SJSA1 (cell line): ENCODE data around the gene SLC25A21. TPM values are rescaled to one million over a fixed set of nuclear protein-coding genes. Genes with fewer than 3 reads are reported as not detected.

Experiments
- DNase-seq, 2 experiments: peaks; one replicate each; pipeline ENCODE4 v3.0.0-alpha.2; 2015 to 2020; ENCODE audit warnings: low spot score in 2 of 2, low read depth in 1 of 2
- H3K27ac ChIP-seq: fragments of 250-450 bp; sonication (Bioruptor Pico); 2 replicates; pipeline ENCODE4 v1.5.1; 2020; ENCODE audit warnings: mild to moderate bottlenecking, moderate library complexity
- H3K27me3 ChIP-seq: fragments of 250-450 bp; sonication (Bioruptor Pico); replicated peaks from 2 replicates; pipeline ENCODE4 v1.5.1; 2020; ENCODE audit warnings: mild to moderate bottlenecking, moderate library complexity
- H3K36me3 ChIP-seq: fragments of 250-450 bp; sonication (Bioruptor Pico); 2 replicates; pipeline ENCODE4 v1.5.1; 2020; ENCODE audit warnings: mild to moderate bottlenecking
- H3K4me1 ChIP-seq: fragments of 250-450 bp; sonication (Bioruptor Pico); replicated peaks from 2 replicates; pipeline ENCODE4 v1.6.1; 2021; ENCODE audit warnings: mild to moderate bottlenecking
- H3K4me3 ChIP-seq: fragments of 250-450 bp; sonication (Bioruptor Pico); 2 replicates; pipeline ENCODE4 v1.5.1; 2020; ENCODE audit warnings: mild to moderate bottlenecking
- H3K9me3 ChIP-seq: fragments of 250-450 bp; sonication (Bioruptor Pico); replicated peaks from 2 replicates; pipeline ENCODE4 v1.5.1; 2020; ENCODE audit warnings: mild to moderate bottlenecking
- total RNA-seq: library from RNA; depleted of rRNA; stranded (reverse); fragments of >200 nt; shearing (Covaris generic); gene quantifications from 2 replicates; pipeline ENCODE4 v1.2.3, GENCODE V29; 2014

SLC25A21 gene
- total RNA-seq, 1 experiment from 2014 or later = 2.6 TPM

DNA sequence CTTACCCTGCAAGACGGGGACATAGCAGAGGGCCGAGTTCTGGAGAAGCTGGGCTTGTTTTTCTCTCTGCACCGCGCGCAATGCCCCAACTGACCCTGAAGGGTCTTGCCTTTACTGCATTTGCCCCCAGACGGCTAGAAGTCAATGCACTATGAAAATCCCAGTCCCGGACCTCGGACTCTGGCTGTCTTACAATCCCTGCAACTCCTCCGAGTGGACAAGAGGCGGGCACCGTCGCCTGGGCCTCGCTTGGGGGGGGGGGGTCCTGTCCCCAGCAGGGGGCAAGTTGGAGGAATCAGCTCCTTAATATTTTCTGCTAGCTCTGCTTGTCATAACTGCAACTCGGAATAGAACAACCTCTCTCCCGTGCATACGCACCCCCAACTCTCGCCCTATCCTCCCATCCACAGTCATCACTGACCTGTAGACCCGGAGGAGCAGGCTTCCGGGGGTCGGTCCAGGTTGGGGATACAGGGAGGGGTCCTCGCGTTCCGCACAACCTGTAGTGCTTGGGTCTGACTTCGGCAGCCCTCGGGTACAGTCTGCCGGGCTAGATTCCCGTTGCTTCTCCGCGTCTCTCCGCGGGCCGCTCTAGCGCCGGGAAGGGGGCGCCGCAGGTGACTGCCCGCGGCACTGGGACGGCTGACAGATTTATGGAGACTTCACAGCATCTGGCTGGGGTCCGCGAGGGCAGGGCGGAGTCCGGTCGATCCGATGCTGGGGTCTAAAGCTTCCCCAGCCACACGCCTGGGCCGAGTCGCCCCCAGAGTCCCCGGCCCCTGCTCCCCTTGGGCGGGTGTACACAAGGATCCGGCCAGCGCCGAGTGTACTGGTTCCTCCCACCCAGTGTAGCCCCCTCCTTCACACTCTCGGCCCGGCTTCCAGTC lies 514.0 kb downstream of the SLC25A21 start:
- H3K27me3 ChIP-seq = 0 out of 2 replicates have a peak, but pooled peaks cover 2% of the 10 kb centered on the region
- H3K9me3 ChIP-seq = no peaks in the 10 kb centered on the region; the same call in 1 of the 2 replicates

DNA sequence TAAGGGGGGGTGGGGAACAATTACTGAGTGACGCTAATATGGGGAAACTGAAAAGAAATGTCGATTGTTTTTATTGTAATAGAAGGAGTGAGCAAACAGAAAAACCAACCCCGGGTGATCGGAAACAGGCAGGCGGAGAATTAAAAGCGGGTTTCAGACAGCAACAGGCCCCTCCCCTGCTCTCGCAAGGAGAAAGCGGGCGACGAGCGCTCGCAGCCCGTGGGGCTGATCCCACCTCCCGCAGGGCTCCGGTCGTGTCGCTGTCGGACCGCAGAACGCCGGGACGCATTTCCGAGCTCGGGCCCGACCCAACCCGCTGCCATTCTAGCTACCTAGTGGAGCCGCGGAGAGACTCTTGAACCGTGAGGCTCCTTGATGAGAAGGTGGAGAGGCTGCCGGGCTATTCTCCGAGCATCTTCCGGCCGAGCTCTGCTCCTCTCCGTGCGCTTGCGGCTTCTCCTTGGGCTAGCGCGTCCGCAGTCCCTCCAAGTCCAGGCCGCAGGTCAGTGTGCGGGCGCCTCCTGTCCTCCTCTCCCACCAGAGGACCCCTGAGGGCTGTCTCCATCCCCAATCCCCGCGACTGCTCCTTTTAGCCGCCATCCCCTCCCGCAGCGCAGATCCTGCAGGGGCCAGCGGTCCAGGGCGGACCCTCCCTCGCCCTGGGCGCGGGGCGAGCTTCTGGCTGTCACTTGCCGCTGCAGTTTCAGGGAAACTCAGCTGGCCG lies 514.8 kb downstream of the SLC25A21 start:
- H3K27ac ChIP-seq = no peak overlapping the region
- H3K4me3 ChIP-seq = no peak overlapping the region
- 0 out of 2 replicates have a peak, but pooled peaks cover 6% of the 10 kb centered on the region for H3K27me3 ChIP-seq
- H3K36me3 ChIP-seq = no peaks in the 10 kb centered on the region; the same call in 1 of the 2 replicates
- peaks cover 5% of the 10 kb centered on the region for H3K4me1 ChIP-seq
- DNase-seq = no peak
- H3K9me3 ChIP-seq = no peaks in the 10 kb centered on the region; the same call in 1 of the 2 replicates

More for the DNA sequence above, 514.0 kb downstream of the SLC25A21 start:
- Histone ChIP-seq H3K4me3 (no peak overlapping the region), H3K4me1 (peaks cover 13% of the 10 kb centered on the region), H3K36me3 (peaks cover 7% of the 10 kb centered on the region), H3K27ac (no peak overlapping the region)
- no peak for DNase-seq

DNA sequence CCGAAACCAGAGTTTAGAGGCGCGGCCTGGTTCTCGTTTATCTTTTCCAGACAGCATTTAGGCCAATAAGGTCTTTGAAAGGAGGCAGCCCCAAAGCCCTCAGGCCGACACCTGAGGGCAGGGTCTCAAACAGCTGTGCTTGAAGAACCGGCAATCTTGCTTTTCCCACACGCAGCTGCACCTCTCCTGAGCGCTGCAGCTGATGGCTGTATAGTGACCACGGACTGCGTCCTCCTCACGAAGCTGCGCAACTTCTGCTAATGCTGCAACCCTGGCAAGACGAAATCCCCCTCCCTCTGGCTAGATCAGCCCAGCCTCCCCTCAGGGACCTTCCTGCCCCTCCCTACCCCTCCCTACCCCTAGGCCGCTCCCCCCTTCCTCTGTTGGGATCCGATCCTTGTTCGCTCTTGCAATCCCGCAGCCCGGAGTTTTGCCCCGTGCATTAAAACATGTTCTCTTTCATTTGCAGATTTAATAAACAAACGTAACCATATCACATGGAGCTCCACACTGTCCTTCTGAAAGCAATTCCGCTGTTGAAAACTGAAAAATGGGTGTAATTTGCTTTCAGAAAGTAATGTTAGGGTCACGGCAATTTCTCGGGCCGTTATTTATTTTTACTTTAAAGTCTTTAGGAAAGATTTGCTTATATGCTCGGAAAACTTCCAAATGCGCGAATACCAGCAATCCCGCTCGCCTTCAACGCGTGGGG lies 515.6 kb downstream of the SLC25A21 start:
- Histone ChIP-seq H3K36me3 (no peaks in the 10 kb centered on the region), H3K27me3 (peaks cover 6% of the 10 kb centered on the region; the same call in 1 of the 2 replicates), H3K4me3 (no peak overlapping the region), H3K4me1 (peaks cover 5% of the 10 kb centered on the region), H3K9me3 (no peaks in the 10 kb centered on the region; the same call in 1 of the 2 replicates), H3K27ac (no peak overlapping the region)
- no peak for DNase-seq

DNA sequence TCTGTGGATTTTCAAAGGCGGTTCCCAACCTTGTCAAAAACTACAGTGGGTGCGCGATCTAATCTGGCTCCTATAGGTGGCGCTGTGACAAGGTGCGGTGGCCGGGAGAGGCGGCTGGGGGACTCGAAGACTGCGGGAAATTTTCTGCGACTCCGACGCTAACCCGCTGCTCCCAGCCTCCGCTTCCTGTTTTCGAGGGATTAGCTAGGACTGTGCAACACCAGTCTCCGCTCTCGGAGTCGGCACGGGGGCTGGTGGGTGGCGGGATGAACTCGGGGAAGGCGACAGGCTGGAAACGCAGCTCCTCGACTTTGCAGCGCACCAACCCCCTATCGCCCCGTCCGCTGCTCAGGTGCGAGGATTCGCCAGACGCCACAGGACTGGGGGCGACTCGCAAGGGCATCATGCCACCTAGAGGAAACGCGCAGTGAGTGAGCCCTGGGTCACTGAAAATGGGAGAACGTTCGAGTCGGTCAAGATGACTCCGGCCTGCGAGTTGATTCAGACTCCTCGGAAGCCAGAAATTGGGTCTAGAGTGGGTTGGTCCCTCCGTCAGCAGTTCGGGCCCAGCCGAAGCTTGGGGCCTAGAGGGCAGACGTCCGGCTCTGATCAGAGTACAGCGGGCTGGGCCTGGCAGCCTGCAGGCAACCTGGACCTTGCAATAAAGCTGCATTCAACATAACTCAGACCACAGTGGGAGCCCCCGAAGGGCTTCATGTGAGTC lies 516.3 kb downstream of the SLC25A21 start:
- H3K36me3 ChIP-seq = no peaks in the 10 kb centered on the region
- DNase-seq = no peak
- no peak overlapping the region for H3K27ac ChIP-seq
- peaks cover 13% of the 10 kb centered on the region for H3K27me3 ChIP-seq
- no peak overlapping the region for H3K4me3 ChIP-seq
- peaks cover 2% of the 10 kb centered on the region for H3K4me1 ChIP-seq
- H3K9me3 ChIP-seq = no peaks in the 10 kb centered on the region; the same call in 1 of the 2 replicates

DNA sequence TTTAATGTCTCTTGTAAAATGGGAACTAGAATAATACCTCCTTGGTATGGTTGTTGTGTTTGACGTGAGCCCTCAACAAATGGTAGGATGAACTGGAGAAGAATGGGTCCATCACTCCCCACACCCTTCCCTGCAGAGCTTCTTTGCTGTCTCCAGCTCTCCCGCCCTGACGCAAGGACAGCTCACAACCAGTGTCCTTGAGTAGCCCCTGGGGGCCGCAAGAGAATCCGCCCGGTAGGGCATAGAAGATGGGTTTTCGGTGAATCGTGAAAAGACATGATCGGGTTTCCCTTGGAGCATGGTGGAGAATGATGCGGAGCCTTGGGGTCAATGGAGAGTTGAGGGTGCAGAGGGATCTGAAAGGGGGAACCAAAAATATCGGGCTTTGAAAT lies 516.8 kb downstream of the SLC25A21 start:
- DNase-seq = no peak
- Histone ChIP-seq H3K9me3 (no peaks in the 10 kb centered on the region; the same call in 1 of the 2 replicates), H3K4me3 (no peak overlapping the region), H3K36me3 (no peaks in the 10 kb centered on the region), H3K27me3 (peaks cover 14% of the 10 kb centered on the region), H3K27ac (no peak overlapping the region), H3K4me1 (no peaks in the 10 kb centered on the region)

DNA sequence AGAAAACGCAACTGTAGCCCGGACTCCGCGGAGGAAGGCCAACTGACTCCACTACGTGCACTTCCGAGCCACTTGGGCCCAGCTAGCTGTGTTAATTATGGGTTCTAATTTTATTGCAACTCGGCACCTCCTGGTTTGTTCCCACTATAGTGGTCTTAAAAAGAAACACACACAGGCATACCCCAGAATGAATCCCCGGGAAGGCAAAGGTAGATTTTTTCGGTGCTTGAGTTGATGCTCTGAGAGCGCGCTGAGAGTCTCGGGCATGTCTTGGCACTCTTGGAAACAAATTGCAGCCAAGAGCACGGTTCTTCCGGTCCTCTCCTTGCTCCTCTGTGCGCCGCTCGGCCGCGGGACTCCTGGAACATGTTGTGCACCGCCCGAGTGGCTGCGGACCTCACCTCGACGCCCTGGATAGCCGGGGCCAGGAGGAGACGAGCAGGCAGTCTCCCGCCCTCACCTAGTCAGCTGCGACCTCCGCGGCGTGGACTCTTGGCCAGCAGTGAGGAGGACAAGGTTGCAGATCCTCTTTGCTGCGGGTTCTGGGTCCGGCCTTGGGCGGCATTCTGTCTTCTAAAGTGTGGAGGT lies 517.5 kb downstream of the SLC25A21 start:
- H3K27me3 ChIP-seq = peaks cover 14% of the 10 kb centered on the region
- no peak overlapping the region for H3K4me3 ChIP-seq
- no peak for DNase-seq
- H3K4me1 ChIP-seq = no peaks in the 10 kb centered on the region
- no peak overlapping the region for H3K27ac ChIP-seq
- no peaks in the 10 kb centered on the region for H3K36me3 ChIP-seq
- no peaks in the 10 kb centered on the region; the same call in 1 of the 2 replicates for H3K9me3 ChIP-seq

DNA sequence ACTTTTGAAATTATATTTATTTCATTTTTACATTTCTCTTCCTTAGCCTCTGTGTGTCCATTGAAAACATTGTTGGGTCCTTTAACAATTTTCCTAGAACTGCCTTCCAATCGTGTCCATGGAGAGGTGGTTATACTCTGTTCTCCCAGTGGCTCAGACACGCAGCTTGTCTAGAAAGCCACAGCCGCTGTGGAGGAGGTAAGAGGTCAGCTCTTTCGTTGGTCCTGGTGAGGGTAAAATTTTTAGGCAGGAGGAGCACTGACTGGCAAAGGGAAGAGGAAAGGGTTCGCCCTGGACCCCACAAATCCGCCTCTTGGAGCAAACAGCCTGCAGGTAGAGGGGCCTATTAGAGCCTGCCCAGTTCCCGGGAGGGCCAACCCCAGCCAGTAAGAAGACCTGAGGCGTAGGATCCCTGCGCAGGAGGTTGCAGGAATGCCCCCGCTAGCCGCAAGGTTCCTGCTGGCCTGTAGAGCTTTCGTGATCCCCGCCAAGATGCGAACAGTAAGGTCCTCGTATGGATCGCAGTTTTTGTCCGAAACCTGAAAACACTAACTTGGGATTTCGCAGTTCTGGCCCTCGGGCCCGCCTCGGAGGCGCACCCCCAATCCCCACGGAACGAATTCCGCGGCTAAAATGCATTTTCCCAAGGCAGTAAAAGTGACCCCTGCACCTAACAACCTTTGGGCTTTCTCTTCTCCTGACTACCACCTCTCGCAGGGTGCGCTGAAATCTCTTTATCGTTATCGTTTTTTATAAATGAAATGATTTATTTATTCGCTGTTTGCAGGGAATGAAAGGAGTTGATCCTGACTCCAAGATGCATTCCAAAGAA lies 518.2 kb downstream of the SLC25A21 start:
- Histone ChIP-seq H3K27me3 (peaks cover 14% of the 10 kb centered on the region), H3K27ac (no peak overlapping the region), H3K9me3 (no peaks in the 10 kb centered on the region; the same call in 1 of the 2 replicates), H3K36me3 (no peaks in the 10 kb centered on the region), H3K4me1 (no peaks in the 10 kb centered on the region), H3K4me3 (no peak overlapping the region)
- no peak for DNase-seq

DNA sequence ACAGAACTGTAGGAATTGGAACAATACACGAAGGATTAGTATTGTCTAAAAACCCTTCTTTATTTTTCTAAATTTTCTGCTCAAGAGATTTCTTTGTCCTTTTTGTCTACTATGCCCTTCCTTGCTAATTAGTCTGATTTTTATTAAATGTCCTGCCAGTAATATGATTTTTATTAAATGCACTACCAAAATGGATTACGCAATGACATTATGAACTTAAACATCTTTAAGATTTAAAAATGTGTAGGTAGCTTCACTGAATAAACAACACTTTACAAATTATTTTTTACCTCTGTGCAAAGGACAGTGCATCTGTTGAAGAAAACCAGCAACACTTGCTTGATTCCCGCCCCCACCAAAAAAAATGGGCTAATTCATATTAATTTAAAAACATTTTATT lies 519.0 kb downstream of the SLC25A21 start:
- DNase-seq = no peak
- Histone ChIP-seq H3K27me3 (peaks cover 14% of the 10 kb centered on the region), H3K4me1 (no peaks in the 10 kb centered on the region), H3K27ac (no peak overlapping the region), H3K36me3 (no peaks in the 10 kb centered on the region), H3K9me3 (no peaks in the 10 kb centered on the region; the same call in 1 of the 2 replicates), H3K4me3 (no peak overlapping the region)

DNA sequence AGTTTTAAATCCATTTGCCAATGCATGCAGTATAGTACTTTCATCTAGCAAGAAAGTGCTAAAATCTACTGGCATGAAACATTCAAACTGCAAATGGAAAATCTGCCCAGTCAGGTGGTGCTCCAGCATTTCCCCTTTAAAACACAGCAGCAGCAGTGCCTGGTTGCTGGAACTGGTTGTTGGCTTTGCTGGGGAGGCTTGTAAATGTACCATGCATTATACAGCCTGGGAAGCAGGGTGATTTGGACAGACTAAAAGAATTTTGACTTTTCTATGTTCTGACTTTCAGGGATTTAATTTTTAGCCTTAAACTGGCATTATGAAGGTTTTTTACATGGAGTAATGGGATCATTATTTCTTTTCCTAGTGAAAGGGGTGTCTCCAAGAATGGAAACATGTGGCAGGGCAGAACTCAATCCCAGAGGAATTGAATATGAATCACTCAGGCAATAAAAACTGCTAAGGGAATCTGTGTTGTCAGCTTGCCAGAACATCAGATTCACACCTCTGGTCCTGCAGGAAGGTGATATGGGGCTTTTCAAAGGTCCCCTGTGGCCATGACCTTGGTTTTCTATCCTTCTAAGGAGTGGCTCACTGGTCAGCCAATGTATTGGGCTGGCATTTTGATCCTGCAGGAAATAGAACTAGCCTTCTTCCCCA lies 519.7 kb downstream of the SLC25A21 start:
- no peak overlapping the region for H3K4me3 ChIP-seq
- peaks cover 5% of the 10 kb centered on the region for H3K4me1 ChIP-seq
- no peak for DNase-seq
- no peaks in the 10 kb centered on the region for H3K36me3 ChIP-seq
- peaks cover 15% of the 10 kb centered on the region for H3K27me3 ChIP-seq
- H3K27ac ChIP-seq = no peak overlapping the region
- no peaks in the 10 kb centered on the region; the same call in 1 of the 2 replicates for H3K9me3 ChIP-seq

DNA sequence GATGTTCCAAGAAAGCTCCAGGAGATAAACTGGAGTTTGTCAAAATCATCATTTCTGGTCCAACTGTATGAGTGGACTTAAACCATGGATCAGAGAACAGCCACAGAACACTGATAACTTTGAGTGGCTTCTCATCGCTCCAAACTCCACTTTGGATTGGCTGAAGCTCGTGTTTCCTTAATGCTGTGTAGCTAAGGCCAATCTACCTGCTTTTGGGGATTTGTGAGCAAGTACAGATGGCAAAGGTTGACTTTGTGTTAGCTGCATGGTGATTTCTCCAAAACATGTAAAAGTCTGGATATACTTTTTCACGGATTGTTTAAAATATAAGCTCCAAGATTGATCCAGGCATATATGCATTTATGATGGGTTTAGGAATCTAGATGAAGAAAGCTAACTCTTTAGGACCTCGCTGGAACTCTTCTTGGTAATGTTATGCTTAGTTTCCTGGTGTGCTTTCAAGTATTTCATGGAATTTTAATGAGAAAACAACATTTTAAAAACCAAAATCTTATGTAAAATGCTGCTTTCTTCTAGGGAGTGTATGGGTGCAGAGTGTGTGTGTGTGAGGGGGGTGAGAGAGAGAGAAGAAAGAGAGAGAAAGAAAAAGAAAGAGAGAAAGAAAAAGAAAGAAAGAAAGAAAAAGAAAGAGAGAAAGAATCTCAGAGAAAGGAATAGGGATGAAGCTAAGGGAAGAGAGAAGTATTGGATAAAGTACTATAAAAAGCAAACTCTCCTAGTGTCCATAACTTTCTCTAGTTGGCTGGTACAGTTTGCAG lies 522.3 kb downstream of the SLC25A21 start:
- no peak overlapping the region for H3K27ac ChIP-seq
- H3K9me3 ChIP-seq = 0 out of 2 replicates have a peak, but pooled peaks cover 3% of the 10 kb centered on the region
- no peak overlapping the region for H3K4me3 ChIP-seq
- no peak for DNase-seq
- H3K36me3 ChIP-seq = no peaks in the 10 kb centered on the region
- H3K4me1 ChIP-seq = peaks cover 14% of the 10 kb centered on the region
- peaks cover 25% of the 10 kb centered on the region for H3K27me3 ChIP-seq
